IPS-18c (cell line): Measurements from ENCODE around the gene KIF25.
"Not testable (repeated sequence)": the region's sequence is repeated elsewhere in the genome, so short reads cannot be mapped to it uniquely, and the experiment has no call there.

Experiments
- H3K4me3 ChIP-seq: 2 replicates; pipeline ENCODE4 v1.7.0; 2013; ENCODE audit warnings: low read depth, mild to moderate bottlenecking, low read length, moderate library complexity; ENCODE audit not compliant: insufficient read depth
- H3K9me3 ChIP-seq: one replicate; pipeline ENCODE4 v1.6.1; 2013; ENCODE audit warnings: mild to moderate bottlenecking, low read length, moderate library complexity; ENCODE audit not compliant: control insufficient read depth, insufficient read depth

KIF25 gene

DNA sequence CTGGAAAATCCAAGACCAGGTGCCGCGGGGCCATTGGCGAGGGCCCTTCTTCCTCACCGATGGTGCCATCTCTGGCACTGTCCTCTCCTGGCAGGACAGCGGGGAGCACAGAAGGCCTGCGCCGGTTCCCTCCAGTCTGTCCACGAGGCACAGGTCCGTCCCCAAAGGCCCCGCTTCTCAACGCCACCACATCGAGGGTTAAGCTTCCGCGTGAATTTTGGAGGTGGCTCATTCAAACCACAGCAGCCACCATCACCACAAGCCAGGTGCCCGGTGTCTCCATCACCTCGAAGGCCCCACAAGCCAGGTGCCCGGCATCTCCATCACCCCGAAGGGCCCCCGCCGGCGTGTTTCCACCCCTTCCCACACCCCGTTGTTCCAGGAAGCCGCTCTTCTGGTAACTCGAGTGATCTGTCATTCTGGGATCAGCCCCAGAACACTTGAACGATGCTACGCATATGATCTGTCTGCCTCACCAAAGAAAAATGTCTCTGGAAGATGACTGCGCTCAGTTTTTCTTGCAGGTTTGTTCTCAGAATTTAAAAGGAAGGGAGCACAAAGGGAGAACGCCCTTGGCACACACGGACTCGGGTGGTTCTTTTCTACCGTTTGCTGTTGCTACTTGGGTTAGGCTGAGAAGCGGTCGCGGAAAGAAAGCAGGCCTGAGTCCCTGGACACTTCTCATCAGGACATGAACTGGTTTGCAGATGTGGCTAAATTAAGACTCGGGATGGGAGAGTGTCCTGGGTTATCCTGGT is 9.9 kb upstream of the KIF25 start:
- Histone ChIP-seq H3K9me3 (peaks cover 5% of the 10 kb centered on the region), H3K4me3 (no peak overlapping the region)

DNA sequence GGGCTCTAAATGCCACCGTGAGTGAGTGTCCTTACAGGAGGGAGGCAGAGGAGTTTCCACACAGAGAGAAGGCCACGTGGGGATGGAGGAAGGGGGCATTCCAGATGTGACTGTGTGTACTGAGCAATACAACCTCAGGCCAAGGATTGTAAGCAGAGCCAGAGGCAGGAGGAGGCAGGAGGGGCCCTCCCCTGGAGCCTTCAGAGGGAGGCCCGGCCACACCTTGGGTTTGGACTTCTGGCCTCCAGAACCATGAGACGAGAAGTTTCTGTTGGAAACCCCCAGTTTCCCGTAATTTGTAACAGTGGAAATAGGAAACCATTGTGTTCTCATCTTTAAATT is 9.3 kb upstream of the KIF25 start:
- H3K4me3 ChIP-seq: no peak overlapping the region
- H3K9me3 ChIP-seq: peaks cover 5% of the 10 kb centered on the region

DNA sequence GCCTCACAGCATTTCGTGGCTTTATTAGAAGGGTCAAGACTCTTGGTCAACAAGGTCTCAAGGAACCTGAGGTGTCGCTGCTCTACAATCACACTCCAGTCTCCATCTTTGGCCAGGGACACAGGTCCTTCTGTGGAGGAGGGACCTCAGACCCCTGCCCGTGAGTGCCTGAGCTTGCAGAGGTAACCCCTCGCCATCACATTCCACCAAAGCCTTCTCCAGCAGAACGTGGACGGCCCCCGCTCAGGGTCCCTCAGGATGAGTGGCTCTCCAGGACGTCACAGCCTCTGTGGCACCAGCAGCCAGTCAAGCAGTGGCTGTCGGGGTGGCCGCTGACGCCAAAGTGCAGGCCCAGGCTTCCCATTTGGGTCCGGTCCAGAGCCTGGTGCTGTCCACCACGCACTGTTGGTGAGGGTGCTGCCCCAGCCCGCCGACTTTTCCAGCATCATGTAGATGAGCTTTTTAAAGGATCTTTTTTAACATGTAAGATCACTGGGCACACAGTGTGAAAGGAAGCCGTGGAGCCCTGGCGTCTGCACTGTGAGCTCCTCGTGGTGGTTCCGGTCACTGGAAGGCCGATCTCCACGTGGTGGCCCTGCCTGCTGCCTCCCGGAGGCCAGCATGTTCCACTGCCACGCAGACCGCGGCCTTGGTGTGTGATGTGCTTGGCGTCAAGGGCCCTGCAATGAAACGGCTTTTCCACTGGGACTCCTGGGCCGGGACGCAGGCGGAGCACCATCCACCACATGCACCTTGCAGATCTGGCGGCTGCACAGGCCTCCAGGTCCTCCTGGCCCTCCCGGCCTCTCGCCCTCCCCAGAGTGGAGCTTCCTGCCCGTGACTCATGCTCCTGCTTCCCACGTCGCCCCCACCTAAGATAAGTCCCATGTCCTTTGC is 8.3 kb upstream of the KIF25 start:
- H3K9me3 ChIP-seq: peaks cover 4% of the 10 kb centered on the region
- no peak overlapping the region for H3K4me3 ChIP-seq

DNA sequence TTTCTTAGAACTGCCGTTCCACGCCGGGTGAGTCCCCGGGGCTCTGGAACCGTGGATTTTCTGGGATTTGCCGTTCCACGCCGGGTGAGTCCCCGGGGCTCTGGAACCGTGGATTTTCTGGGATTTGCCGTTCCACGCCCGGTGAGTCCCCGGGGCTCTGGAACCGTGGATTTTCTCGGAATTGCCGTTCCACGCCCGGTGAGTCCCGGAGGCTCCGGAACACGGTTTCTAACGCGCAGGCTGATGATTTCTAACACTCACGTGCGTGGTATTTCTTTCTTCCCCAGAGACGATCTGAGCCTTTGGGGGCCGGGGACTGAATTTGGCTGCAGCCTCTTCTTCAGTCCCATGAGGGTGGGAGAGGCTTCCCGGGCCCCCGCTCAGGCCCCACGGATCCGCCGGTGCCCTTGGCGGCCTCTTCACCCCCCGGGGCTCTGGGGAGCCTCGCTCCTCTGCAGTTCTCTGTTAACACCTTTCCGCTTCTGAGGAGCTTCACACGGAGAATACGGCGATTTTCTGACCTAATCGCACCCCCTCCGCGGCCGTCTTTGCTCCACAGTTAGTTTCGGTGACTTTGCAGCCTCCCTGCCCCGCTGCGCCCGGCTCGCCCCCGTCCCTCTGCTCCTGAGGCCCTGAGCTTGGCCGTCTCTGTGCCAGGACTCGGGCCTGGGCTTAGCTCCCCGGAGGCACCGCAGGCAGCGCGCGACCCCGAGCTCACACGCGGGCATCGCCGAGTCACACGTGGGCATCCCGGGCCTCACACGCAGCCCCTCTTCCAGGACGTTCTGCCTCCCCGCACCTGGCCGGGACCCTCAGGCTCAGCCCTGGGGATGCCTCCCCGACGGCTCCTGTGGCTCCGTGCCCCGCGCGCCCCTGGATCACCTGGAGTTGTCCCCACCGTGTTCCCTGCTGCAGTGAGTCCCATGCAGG is 7.2 kb upstream of the KIF25 start:
- no peaks in the 10 kb centered on the region for H3K9me3 ChIP-seq
- H3K4me3 ChIP-seq: no peak overlapping the region

DNA sequence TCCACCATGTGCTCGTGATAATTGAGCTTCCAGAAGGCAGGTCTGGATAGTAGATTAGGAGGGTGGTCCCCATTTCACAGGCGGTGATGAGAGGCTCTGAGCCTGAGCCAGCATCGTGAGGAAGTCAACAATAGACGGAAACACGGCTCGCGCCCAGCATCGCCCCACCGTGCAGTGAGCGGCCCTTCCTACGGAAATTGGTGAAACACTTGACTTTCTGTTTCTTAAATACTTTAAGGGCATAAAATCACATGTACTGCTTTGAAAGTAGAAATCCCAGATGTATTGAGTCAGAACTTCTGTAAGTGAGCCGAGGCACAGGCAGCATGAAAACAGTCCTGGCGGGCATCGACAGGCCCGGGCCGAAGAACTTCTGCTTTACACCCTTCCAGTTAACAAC is 4.3 kb upstream of the KIF25 start:
- Histone ChIP-seq H3K4me3 (no peak overlapping the region), H3K9me3 (no peaks in the 10 kb centered on the region)

DNA sequence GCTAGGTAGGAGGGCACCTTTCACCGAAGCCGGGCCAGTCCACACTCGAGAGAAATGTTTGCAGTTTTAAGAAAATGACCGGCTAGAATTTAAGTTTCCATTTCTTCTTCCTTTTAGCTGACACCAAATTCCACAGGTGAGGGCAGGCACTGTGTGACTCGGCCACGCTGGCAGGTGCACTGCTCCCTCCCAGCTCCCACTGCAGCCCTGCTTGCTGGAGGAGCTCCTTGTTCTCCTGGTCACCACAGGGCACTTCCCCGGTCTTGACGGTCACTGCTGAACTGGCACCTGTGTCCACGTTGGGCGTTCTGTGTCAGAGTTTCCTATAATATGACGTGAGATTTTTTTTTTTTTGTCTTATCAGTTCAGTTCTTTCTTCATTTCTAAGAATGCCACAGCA is 3.6 kb upstream of the KIF25 start:
- H3K9me3 ChIP-seq: no peaks in the 10 kb centered on the region

DNA sequence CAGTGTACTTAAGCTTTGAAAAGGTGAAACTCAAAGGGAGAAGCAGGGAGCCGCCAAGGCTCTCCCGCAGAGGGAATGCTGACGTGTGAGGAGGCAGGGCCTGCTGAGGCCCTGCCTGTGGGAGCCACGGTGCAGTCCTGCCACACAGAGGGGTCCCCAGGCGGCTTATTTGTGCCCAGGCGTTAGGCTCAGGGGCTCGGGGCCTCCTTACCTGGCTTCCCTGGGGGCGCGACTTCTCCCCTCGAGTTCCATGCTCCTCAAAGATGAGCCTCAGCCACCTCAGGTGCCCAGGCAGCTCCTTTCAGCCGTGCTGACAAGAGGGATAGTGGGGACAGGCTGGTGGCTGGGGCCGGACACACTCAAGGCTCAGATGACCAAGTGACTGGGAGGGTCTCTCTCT is 2.2 kb upstream of the KIF25 start:
- H3K9me3 ChIP-seq: no peaks in the 10 kb centered on the region
- no peak overlapping the region for H3K4me3 ChIP-seq

More for the DNA sequence above, 3.6 kb upstream of the KIF25 start:
- no peak overlapping the region for H3K4me3 ChIP-seq

DNA sequence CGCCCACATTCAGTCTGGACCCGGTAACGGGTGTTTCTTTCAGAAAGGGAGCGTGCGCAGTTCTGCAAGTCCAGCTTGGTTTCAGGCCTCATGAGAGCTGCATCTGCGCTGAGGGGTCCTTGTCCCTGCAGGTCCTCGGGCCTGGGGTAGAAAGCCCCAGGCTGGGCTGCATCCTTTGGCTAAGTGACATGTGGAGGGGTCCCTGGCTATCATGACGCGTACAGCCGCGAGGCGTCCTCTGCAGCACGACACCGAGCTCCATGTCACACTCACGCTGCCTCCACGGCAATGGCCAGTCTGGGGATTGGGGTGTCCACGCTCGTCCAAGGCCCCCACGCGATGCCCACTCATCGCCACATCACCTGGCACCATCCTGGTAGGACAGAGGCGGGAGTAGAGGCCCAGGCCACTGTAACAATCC is 1.7 kb upstream of the KIF25 start:
- Histone ChIP-seq H3K9me3 (no peaks in the 10 kb centered on the region), H3K4me3 (no peak overlapping the region)

DNA sequence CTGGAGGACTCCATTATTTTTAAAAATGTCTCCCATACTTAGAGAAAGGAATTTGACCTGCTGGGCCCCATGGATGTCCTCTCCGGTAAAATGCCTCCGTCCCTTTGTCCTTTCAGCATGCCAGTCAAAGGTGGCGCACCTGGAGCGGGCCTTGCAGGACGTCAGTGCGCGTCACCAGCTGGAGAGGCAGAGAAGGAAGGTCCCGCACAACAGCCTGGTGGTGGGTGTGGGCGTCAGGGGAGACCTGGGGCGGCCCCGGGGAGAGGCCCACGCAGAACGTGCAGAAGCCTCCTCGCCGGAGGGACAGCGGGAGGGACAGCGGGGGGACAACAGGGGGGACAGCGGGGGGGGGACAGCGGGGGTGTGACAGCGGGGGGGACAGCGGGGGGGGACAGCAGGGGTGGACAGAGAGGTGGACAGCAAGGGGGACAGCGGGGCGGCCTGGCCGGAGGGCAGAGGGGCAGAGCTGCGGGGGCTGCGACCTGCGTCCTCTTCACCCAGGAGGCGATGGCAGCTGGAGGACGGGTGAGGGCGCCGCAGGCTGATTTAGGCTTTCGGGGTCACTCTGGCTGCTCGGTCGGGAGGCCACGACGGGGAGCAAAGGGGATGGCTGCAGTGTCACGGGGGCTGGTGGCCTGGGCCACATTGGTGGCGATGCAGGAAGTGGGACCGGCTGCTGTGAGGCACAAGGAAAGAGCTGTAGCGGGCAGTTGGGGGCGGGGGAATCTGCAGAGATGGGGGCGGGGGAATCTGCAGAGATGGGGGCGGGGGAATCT is 859 bp upstream of the KIF25 start:
- H3K9me3 ChIP-seq: no peaks in the 10 kb centered on the region
- no peak overlapping the region for H3K4me3 ChIP-seq

DNA sequence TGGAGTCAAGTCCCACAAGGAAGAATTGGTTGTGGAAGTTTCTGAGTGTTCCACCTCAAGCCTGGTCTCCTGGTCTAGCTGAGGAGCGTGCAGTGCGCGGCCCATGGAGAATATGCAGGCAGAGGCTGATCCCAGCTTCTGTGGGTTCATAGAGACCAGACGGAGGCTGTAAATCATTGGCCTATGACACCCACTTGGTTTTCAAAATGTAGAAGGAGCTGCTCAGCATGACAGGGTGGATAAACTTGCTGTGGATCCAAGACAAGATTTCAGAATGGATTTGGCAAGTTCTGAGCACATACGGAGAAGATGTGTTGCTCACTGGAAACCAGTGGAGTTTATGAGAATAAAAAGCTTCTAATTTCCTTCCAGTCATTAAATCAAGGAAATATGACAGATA is 744 bp downstream of the KIF25 start:
- H3K4me3 ChIP-seq: no peak overlapping the region

DNA sequence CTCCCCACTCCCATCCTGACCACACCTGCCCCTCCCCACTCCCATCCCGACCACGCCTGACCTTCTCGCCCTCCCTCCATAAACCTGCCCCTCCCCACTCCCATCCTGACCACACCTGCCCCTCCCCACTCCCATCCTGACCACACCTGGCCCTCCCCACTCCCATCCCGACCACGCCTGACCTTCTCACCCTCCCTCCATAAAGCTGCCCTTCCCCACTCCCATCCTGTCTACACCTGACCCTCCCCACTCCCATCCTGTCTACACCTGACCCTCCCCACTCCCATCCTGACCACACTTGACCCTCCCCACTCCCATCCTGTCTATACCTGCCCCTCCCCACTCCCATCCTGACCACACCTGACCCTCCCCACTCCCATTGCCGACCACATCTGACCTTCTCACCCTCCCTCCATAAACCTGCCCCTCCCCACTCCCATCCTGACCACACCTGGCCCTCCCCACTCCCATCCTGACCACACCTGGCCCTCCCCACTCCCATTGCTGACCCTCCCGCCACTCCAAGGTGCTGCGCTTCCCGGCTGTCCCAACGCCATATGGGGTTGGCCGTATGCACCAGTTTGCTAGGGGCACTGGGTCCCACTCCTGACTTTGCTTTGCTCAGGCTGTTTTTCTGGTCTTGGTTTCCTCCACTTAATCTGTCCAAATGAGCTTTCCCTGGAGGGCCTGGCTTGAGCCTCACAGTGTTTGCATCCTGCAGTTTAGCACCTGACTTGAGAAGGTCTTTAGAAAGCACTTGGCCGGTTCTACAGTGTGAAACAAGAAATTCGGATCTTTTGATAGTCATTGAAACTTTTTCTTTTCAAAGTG is 2.9 kb downstream of the KIF25 start:
- H3K4me3 ChIP-seq: no peak overlapping the region
- no peaks in the 10 kb centered on the region for H3K9me3 ChIP-seq

More for the DNA sequence above, 744 bp downstream of the KIF25 start:
- H3K9me3 ChIP-seq: no peaks in the 10 kb centered on the region

DNA sequence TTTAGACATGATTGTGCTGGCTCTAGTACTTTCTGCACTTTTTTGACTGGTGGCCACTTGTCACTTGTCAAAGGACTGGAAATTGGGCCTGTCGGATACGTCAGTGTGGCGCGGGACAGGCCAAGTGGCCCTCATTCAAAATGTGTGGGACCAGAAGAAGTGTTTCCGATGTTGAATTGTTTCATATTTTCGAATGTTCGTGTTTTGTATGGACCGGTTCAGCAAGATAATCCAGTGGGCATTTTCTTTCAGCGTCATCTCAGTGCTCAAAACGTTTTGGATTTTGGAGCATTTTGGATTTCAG is 3.5 kb downstream of the KIF25 start:
- Histone ChIP-seq H3K4me3 (no peak overlapping the region), H3K9me3 (no peaks in the 10 kb centered on the region)

DNA sequence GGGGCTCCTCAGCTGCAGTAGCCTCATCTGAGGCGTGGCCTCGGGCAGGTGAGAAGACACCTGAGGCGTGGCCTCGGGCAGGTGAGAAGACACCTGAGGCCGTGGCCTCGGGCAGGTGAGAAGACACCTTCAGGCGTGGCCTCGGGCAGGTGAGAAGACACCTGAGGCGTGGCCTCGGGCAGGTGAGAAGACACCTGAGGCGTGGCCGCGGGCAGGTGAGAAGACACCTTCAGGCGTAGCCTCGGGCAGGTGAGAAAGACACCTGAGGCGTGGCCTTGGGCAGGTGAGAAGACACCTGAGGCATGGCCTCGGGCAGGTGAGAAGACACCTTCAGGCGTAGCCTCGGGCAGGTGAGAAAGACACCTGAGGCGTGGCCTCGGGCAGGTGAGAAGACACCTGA is 4.0 kb downstream of the KIF25 start:
- H3K4me3 ChIP-seq, H3K9me3 ChIP-seq: not testable (repeated sequence)

DNA sequence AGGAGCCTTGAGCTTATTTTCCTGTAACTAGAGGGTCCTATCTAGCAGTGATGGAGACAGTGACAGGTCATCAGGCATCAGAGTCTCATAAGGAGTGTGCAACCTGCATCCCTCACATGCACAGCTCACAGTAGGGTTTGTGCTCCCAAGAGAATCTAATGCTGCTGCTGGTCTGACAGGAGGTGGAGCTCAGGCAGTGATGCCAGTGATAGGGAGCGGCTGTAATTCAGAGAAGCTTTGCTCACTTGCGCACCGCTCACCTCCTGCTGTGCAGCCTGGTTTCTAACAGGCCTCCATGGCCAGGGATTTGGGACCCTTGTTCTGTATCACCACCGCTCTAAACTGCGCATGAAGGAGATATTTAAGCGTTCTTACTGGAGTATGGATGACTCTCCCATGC is 5.3 kb downstream of the KIF25 start:
- H3K4me3 ChIP-seq: no peak overlapping the region
- no peaks in the 10 kb centered on the region for H3K9me3 ChIP-seq

DNA sequence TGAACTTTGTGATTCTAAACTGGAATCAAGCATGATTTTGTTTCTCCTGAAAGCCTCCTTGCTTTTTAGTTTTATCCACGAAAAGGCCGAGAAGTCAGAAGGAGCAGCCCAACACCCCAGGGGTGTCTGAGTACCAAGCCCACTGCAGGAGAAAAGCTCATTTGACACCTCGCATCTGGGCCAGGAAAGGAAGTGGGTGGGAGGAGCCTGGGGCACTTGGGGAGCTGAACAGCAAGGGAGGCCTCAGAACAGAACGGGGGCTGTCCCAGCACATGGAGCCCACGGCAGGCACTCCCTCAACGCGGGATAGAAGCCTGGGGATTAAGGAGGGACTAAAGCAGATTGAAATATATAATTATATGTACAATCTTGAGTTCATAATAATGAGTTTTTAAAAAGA is 6.6 kb downstream of the KIF25 start:
- Histone ChIP-seq H3K9me3 (no peaks in the 10 kb centered on the region), H3K4me3 (no peak overlapping the region)

DNA sequence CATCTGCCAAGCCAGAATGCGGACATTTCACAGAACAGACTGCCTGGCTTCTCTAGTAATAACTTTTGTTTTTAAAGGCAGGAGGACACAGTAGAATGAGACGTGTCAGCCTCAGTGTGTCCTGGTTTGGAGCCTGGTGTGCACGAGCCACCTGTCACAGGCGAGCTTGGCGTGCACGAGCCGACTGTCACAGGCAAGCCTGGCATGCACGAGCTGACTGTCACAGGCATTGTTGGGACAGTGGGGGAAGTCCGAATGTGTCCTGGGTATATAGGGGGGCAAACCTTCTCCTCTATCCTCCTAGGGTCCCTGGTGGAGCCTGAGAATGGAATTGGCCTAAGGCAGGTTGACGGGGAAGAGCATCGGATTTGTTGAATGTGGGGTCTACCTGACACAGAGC is 7.5 kb downstream of the KIF25 start:
- H3K4me3 ChIP-seq: no peak overlapping the region
- H3K9me3 ChIP-seq: no peaks in the 10 kb centered on the region
